ENCODE results near the gene SLC30A2.

DNA sequence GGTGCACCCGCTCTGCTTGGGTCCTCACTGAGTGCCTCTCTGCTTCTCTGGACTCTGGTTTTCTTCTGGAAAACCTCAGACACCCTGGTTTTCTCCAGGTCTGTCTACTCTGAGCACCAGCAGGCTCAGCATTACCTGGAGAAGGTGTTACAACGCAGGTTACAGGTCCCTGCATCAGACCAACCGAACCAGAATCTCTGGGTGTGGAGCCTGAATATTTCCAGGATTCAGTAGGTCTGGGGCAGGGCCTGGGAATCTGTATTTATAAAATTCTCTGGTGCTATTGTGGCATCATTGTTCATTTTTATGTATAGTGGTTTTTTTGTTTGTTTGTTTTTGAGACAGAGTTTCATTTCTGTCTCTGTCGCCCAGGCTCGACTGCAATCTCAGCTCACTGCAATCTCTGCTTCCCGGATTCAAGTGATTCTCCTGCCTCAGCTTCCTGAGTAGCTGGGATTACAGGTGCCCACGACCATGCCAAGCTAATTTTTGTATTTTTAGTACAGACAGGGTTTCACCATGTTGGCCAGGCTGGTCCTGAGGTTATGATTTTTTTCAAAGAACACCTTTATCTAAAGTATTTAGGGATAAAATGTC is 1.5 kb upstream of the SLC30A2 start:
- TF ChIP-seq NONO (IDR thresholded peaks at IDR 0.05; ENCODE audit: low read depth in 2 of 2, low read length in 1 of 2) (no peak), SOX6 (IDR thresholded peaks at IDR 0.05) (no peak), EGR1 (conservative IDR thresholded peaks at IDR 0.05) (no peak), NFATC3 (IDR thresholded peaks at IDR 0.05) (no peak), FOXM1 (IDR thresholded peaks at IDR 0.05; ENCODE audit: low read depth) (no peak), FOXM1 (CRISPR knock-in tag; IDR thresholded peaks at IDR 0.05; ENCODE audit: low read depth) (no peak), TEAD2 (tag; IDR thresholded peaks at IDR 0.05) (no peak)
- TF ChIP-seq, protein P1, sequence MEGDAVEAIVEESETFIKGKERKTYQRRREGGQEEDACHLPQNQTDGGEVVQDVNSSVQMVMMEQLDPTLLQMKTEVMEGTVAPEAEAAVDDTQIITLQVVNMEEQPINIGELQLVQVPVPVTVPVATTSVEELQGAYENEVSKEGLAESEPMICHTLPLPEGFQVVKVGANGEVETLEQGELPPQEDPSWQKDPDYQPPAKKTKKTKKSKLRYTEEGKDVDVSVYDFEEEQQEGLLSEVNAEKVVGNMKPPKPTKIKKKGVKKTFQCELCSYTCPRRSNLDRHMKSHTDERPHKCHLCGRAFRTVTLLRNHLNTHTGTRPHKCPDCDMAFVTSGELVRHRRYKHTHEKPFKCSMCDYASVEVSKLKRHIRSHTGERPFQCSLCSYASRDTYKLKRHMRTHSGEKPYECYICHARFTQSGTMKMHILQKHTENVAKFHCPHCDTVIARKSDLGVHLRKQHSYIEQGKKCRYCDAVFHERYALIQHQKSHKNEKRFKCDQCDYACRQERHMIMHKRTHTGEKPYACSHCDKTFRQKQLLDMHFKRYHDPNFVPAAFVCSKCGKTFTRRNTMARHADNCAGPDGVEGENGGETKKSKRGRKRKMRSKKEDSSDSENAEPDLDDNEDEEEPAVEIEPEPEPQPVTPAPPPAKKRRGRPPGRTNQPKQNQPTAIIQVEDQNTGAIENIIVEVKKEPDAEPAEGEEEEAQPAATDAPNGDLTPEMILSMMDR (IDR thresholded peaks at IDR 0.05 in 2 of 3, conservative IDR thresholded peaks at IDR 0.05 in 1 of 3; ENCODE audit: insufficient read depth in 2 of 3, low read depth in 1 of 3, low read length in 3 of 3): no peak
- TF ChIP-seq, protein P2, sequence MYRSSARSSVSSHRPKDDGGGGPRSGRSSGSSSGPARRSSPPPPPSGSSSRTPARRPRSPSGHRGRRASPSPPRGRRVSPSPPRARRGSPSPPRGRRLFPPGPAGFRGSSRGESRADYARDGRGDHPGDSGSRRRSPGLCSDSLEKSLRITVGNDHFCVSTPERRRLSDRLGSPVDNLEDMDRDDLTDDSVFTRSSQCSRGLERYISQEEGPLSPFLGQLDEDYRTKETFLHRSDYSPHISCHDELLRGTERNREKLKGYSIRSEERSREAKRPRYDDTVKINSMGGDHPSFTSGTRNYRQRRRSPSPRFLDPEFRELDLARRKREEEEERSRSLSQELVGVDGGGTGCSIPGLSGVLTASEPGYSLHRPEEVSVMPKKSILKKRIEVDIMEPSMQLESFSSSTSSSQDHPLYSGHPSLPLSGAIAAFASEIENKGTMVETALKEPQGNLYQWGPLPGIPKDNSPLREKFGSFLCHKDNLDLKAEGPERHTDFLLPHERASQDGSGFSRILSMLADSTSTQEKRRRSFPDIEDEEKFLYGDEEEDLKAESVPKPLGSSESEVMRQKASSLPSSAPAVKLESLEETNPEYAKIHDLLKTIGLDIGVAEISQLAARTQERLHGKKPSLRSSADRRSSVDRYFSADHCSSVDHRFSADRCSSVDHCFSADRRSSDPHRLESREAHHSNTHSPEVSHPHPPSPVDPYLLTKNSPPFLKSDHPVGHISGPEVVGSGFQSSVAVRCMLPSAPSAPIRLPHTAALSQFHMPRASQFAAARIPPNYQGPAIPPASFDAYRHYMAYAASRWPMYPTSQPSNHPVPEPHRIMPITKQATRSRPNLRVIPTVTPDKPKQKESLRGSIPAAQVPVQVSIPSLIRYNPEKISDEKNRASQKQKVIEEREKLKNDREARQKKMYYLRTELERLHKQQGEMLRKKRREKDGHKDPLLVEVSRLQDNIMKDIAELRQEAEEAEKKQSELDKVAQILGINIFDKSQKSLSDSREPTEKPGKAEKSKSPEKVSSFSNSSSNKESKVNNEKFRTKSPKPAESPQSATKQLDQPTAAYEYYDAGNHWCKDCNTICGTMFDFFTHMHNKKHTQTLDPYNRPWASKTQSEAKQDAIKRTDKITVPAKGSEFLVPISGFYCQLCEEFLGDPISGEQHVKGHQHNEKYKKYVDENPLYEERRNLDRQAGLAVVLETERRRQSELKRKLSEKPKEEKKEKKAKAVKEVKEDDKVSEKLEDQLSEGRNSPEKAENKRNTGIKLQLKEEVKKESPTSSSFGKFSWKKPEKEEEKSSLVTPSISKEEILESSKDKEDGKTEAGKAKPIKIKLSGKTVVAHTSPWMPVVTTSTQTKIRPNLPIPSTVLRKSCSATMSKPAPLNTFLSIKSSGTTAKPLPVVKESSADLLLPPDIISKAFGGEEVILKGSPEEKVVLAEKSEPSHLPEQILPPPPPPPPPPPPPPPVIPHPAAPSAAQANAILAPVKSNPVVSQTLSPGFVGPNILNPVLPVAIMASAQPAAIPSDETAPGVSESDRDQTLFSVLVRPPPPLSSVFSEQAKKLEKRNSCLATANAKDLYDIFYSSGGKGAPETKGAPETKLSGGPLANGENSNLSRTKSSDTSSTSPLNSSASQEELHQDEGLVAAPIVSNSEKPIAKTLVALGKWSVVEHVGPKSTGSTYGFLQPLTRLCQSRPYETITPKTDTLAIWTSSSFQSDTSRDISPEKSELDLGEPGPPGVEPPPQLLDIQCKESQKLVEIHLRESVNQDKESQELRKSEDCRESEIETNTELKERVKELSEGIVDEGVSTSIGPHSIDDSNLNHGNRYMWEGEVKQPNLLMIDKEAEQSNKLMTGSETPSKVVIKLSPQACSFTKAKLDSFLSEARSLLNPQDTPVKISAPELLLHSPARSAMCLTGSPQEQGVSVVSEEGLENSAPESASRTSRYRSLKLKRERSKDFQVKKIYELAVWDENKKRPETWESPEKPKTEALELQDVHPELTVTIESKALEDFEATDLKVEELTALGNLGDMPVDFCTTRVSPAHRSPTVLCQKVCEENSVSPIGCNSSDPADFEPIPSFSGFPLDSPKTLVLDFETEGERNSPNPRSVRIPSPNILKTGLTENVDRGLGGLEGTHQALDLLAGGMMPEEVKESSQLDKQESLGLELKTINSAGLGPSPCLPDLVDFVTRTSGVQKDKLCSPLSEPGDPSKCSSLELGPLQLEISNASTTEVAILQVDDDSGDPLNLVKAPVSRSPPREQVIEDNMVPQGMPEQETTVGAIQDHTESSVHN (IDR thresholded peaks at IDR 0.05; ENCODE audit: borderline replicate concordance in 1 of 2, low read depth in 1 of 2): no peak
